Spleen (tissue), 11 donors: ENCODE results near the gene MED26. TPM values are rescaled to one million over a fixed set of nuclear protein-coding genes. Genes with fewer than 3 reads are reported as not detected.

Experiments used
- DNase-seq: peaks from one replicate; pipeline ENCODE4 v3.0.0-alpha.2; 2020
- H3K27ac ChIP-seq, 8 donors: fragments of 200-600 bp; sonication (generic) in 7 of 8; 1 replicate in 4 of 8; 2 replicates in 4 of 8; pipeline versions ENCODE4 v1.5.0 to v1.8.0; 2016 to 2021; ENCODE audit warnings: inconsistent platforms in 4 of 8, mild to moderate bottlenecking in 4 of 8, moderate library complexity in 1 of 8
- H3K27me3 ChIP-seq, 7 donors: fragments of 200-600 bp; sonication (generic) in 6 of 7; replicated peaks in 1 of 7; 1 replicate in 4 of 7; 2 replicates in 3 of 7; pipeline versions ENCODE4 v1.5.0 to v1.8.0; 2016 to 2021; ENCODE audit warnings: inconsistent platforms in 3 of 7, mild to moderate bottlenecking in 1 of 7
- H3K36me3 ChIP-seq, 6 donors: fragments of 200-600 bp; sonication (generic) in 5 of 6; 1 replicate in 4 of 6; 2 replicates in 2 of 6; pipeline versions ENCODE4 v1.5.0 to v1.8.0; 2016 to 2021; ENCODE audit warnings: inconsistent platforms in 2 of 6
- H3K4me1 ChIP-seq, 6 donors: fragments of 200-600 bp; sonication (generic) in 5 of 6; 1 replicate in 3 of 6; 2 replicates in 3 of 6; pipeline versions ENCODE4 v1.5.0 to v1.8.0; 2016 to 2021; ENCODE audit warnings: inconsistent platforms in 3 of 6
- H3K4me3 ChIP-seq, 8 donors: fragments of 200-600 bp; sonication (generic) in 7 of 8; 1 replicate in 4 of 8; 2 replicates in 4 of 8; pipeline versions ENCODE4 v1.5.0 to v1.8.0; 2016 to 2021; ENCODE audit warnings: inconsistent platforms in 4 of 8, mild to moderate bottlenecking in 4 of 8, moderate library complexity in 2 of 8
- H3K9me3 ChIP-seq, 8 donors: fragments of 200-600 bp; sonication (generic) in 7 of 8; 1 replicate in 4 of 8; 2 replicates in 4 of 8; pipeline versions ENCODE4 v1.5.0 to v1.8.0; 2016 to 2021; ENCODE audit warnings: inconsistent platforms in 4 of 8
- CTCF ChIP-seq, 11 experiments: fragments of 200-600 bp in 7 of 11; fragments of 450-650 bp in 4 of 11; sonication (generic) in 4 of 11; IDR thresholded peaks in 8 of 11; conservative IDR thresholded peaks in 3 of 11; 1 replicate in 7 of 11; 2 replicates in 4 of 11; pipeline versions ENCODE4 v1.4.0 to v1.8.0; 2016 to 2021; ENCODE audit warnings: antibody characterized with exemption in 11 of 11, inconsistent platforms in 4 of 11, mild to moderate bottlenecking in 1 of 11
- POLR2A ChIP-seq, 3 donors: fragments of 450-650 bp; IDR thresholded peaks; one replicate each; pipeline ENCODE4 v1.5.1; 2017; ENCODE audit warnings: antibody characterized with exemption in 3 of 3, mild to moderate bottlenecking in 1 of 3
- POLR2AphosphoS5 ChIP-seq, 3 donors: sonication (generic); formaldehyde crosslinking; IDR thresholded peaks; one replicate each; pipeline ENCODE4 v1.5.1; 2017; ENCODE audit warnings: antibody characterized with exemption in 3 of 3
- WGBS, 5 donors: extraction: QIAGEN DNeasy Blood & Tissue Kit in 3 of 5; methylation state at CpG; one replicate each; pipeline versions ENCODE4 v1.1.5 to v1.1.7; 2013 to 2018; 5-methylcytosine and 5-hydroxymethylcytosine counted together
- intact Hi-C: fragments of 100-400 bp; cut with DNase I; formaldehyde crosslinking; loops from one replicate; pipeline ENCODE4 v1.15.0; 2023; ENCODE audit warnings: low total_unique reads
- polyA plus RNA-seq, 3 donors: library from polyadenylated mRNA; stranded (reverse); fragments of 200-250 nt; gene quantifications; one replicate each; pipeline ENCODE4 v1.2.1, GENCODE V29; 2013
- total RNA-seq, 7 donors: library from RNA; depleted of rRNA in 3 of 7; stranded (reverse); fragments of >200 nt in 3 of 7; fragmentation: NEBNext Ultra II Directional in 4 of 7; extraction: Animal tissue kit (Norgen Biotek cat#: 25700) in 4 of 7; gene quantifications; one replicate each; pipeline versions ENCODE4 v1.1.0 to v1.2.1, GENCODE V29; 2016 to 2021
- donor health status: healthy with polysubstance abuse.
- donor health status: DM: no; HTN: no; CAD: no; lungs with moderate emphysema.
- donor health status: DM: no; HTN: no; CAD: no.
- donor health status: Bipolar disorder and iron deficiency.
- donor health status: healthy.
- donor health status: DM: no; HTN: no; CAD: no.
- donor health status: DM: yes; HTN: yes; CAD: no.

Gene MED26
- total and polyA plus RNA-seq, 10 donors: 6.5 to 20.4 (median 15.7) TPM

DNA sequence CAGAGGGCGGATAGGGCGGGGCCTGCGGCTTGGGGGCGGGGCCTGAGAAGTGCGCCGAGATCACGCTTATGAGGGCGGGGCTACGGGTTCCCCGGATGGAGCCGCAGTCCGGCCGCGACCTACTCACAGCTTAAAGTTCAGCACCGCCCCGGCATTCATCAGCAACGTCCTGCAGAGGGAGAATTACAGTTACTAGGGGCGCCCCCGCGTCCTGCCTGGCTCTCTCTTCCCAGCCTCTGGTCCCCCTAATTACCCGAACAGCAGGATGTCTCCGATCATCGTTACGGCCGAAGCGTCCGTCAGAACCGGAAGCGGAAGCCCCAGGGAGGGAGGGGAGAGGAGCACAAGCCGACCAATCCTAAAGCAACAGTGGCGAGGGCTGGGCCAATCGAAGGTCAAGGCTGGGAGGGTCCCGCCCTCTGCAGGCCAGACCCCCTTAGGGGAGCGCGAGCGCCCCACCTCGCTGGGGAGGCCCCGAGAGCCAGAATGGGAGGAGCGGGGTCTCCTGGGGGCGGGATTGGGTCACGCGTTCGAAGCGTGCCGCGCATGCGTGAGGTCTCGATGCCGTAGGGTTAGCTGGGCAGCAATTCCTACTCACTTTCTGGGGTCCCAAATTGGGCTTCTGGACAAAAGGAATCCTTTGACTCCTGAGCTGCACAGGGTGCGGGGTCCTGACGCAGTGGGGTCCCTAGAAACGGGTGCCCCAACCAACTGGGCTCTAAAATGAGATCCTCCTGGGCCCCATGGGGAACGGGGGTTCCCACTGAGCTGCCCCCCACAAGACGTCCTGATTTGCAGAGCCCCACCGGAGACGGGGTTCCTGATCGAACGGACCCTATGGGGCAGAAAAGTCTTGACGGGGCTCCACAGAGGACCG is 32.1 kb upstream of the MED26 start, which contains the start of gene SMIM7:
SMIM7 (minus strand) TSS at position 313 of the 877 bp plus-strand sequence; CDS start at position 279, 34 bp downstream.
- TF ChIP-seq CTCF (IDR thresholded peaks at IDR 0.05 in 8 of 11, conservative IDR thresholded peaks at IDR 0.05 in 3 of 11) (peak in 9 of 11 experiments; percentile 6 to 61 (median 36)), POLR2AphosphoS5 (IDR thresholded peaks at IDR 0.05) (peak; percentile 95 to 99 (median 97)), POLR2A (IDR thresholded peaks at IDR 0.05) (peak; percentile 39 to 80 (median 64))
- intact Hi-C loops: no loop called here
- H3K36me3 ChIP-seq: peaks cover 0 to 39% (median 35%) of the 10 kb centered on the region in 6 donors
- H3K4me1 ChIP-seq: peaks cover 13 to 87% (median 43%) of the 10 kb centered on the region in 6 donors
- no peaks in the 10 kb centered on the region for H3K9me3 ChIP-seq
- DNase-seq: peak; percentile 99
- H3K27me3 ChIP-seq: no peaks in the 10 kb centered on the region
- peak within 1 kb of the TSS; percentile 67 to 88 (median 79) for H3K4me3 ChIP-seq
- H3K27ac ChIP-seq: peak within 1 kb of the TSS; percentile 88 to 98 (median 95)
- 0 to 1% (median 0%) methylated on average over 20 to 60 of the region's 60 CpGs for WGBS, 5 donors

- WGBS, 5 donors: 2 to 6% (median 4%) methylated on average over 11 to 14 of the region's 14 CpGs
- intact Hi-C loops: no loop called here
Observed at GRCh38 chr19:16659464-16659831, 31.4 kb upstream of the MED26 start.

DNA sequence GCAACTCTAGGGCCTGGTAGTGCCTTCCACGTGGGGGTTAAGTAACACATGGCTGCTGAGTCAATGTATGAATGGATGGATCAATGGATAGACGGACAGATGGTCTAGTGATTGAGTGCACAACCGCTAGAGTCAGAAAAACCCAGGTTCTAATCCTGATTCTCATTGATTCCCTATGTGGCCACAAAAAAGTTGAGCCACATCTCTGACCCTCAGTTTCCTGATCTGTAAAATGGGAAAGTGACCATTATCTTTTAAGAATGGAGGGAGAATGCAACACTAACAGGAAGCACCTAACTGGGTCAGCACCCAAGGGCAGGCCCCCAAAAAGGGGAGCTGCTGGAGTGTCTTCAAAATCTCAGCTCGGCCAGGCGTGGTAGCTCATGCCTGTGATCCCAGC is 29.4 kb upstream of the MED26 start:
- intact Hi-C loops: no loop called here
- Histone ChIP-seq H3K9me3 (no peaks in the 10 kb centered on the region), H3K36me3 (peaks cover 0 to 66% (median 61%) of the 10 kb centered on the region in 6 donors), H3K27me3 (no peaks in the 10 kb centered on the region), H3K27ac (no peak overlapping the region), H3K4me1 (peaks cover 13 to 71% (median 38%) of the 10 kb centered on the region in 6 donors), H3K4me3 (no peak overlapping the region)
- DNase-seq: no peak
- TF ChIP-seq POLR2AphosphoS5 (IDR thresholded peaks at IDR 0.05): no peak
- TF ChIP-seq POLR2A (IDR thresholded peaks at IDR 0.05): no peak
- TF ChIP-seq CTCF (IDR thresholded peaks at IDR 0.05 in 8 of 11, conservative IDR thresholded peaks at IDR 0.05 in 3 of 11): no peak
- 87 to 93% (median 88%) methylated on average over 5 of the region's 5 CpGs for WGBS, 5 donors

More at GRCh38 chr19:16659464-16659831, 31.4 kb upstream of the MED26 start:
- Histone ChIP-seq H3K4me3 (peak overlapping the region; percentile 67 to 88 (median 79)), H3K4me1 (peaks cover 13 to 91% (median 43%) of the 10 kb centered on the region in 6 donors), H3K36me3 (peaks cover 0 to 46% (median 41%) of the 10 kb centered on the region in 6 donors), H3K27me3 (no peaks in the 10 kb centered on the region), H3K27ac (peak overlapping the region; percentile 88 to 98 (median 95)), H3K9me3 (no peaks in the 10 kb centered on the region)
- no peak for DNase-seq
- TF ChIP-seq CTCF (IDR thresholded peaks at IDR 0.05 in 8 of 11, conservative IDR thresholded peaks at IDR 0.05 in 3 of 11) (no peak), POLR2AphosphoS5 (IDR thresholded peaks at IDR 0.05) (no peak), POLR2A (IDR thresholded peaks at IDR 0.05) (no peak)

- H3K4me1 ChIP-seq: peaks cover 10 to 65% (median 30%) of the 10 kb centered on the region in 6 donors
- H3K27ac ChIP-seq: no peak overlapping the region
- H3K36me3 ChIP-seq: peaks cover 2 to 83% (median 76%) of the 10 kb centered on the region in 6 donors
- TF ChIP-seq POLR2AphosphoS5 (IDR thresholded peaks at IDR 0.05) (no peak), CTCF (IDR thresholded peaks at IDR 0.05 in 8 of 11, conservative IDR thresholded peaks at IDR 0.05 in 3 of 11) (no peak), POLR2A (IDR thresholded peaks at IDR 0.05) (no peak)
- H3K27me3 ChIP-seq: no peaks in the 10 kb centered on the region
- DNase-seq: no peak
- 84 to 94% (median 90%) methylated on average over 11 of the region's 11 CpGs for WGBS, 5 donors
- intact Hi-C loops: no loop called here
- no peaks in the 10 kb centered on the region for H3K9me3 ChIP-seq
- H3K4me3 ChIP-seq: no peak overlapping the region
Observed at GRCh38 chr19:16655727-16656126, 27.7 kb upstream of the MED26 start.
